M059J (cell line): ENCODE measurements around the gene CTSK. TPM values are rescaled to one million over a fixed set of nuclear protein-coding genes. Genes with fewer than 3 reads are reported as not detected.
"Not testable (repeated sequence)": the region's sequence is repeated elsewhere in the genome, so short reads cannot be mapped to it uniquely, and the experiment has no call there.

Experiments
- DNase-seq: peaks from one replicate; pipeline ENCODE4 v3.0.0-alpha.2; 2012; ENCODE audit warnings: low read depth
- total RNA-seq: library from RNA; depleted of rRNA; stranded (reverse); fragments of >200 nt; shearing (Covaris generic); gene quantifications from 2 replicates; pipeline ENCODE4 v1.2.3, GENCODE V29; 2014

Gene CTSK
- total RNA-seq, 1 experiment from 2014 or later: 2.1 TPM

DNA sequence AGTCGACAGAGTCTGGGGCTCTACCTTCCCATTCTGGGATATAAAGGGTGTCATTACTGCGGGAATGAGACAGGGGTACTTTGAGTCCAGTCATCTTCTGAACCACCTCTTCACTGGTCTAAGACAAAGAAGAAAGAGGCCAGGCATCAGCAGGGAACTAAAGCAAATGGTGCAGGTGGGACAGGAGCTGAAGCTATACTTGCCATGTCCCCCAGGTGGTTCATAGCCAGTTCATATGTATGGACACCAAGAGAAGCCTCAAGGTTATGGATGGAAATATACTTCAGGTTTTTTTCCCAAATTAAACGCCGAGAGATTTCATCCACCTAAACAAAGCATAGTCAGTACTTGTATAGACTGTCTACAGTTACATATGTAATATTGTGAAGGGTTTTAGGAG lies 2.2 kb downstream of the CTSK start:
- DNase-seq: no peak

GRCh38 chr1:150804671-150805070 lies 3.4 kb downstream of the CTSK start:
- DNase-seq: no peak

- no peak for DNase-seq
Observed at GRCh38 chr1:150799089-150799488, 9.0 kb downstream of the CTSK start.

DNA sequence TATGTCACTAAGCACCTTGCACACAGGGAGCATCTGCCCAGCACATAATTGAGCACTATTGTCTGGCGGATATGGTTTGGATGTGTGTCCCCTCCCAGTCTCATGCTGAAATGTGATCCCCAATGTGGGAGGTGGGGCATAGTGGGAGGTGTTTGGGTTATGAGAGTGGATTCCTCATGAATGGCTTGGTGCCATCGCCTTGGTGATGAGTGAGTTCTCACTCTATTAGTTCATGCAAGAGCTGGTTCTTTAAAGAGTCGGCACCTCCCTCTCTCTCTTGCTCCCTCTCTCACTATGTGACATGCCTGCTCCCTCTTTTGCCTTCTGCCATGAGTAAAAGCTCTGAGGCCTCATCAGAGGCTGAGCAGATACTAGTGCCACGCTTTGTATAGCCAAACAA lies 9.5 kb downstream of the CTSK start:
- no peak for DNase-seq

- DNase-seq: no peak
Observed at GRCh38 chr1:150796374-150796773, 11.7 kb downstream of the CTSK start.

DNA sequence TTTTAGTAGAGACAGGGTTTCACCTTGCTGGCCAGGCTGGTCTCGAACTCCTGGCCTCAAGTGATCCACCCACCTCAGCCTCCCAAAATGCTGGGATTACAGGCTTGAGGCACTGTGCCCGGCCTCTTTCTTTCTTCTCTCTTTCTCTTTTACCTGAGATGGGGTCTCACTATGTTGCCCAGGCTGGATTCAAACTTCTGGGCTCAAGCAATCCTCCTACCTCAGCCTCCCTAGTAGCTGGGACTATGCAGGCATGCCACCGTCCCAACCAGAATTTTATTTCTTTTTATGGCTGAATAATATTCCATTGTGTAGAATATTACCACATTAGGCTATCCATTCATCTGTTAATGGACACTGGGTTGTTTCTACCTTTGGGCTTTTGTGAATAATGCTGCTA lies 14.3 kb downstream of the CTSK start:
- DNase-seq: not testable (repeated sequence)

- DNase-seq: no peak
Observed at GRCh38 chr1:150793221-150793620, 14.8 kb downstream of the CTSK start.

GRCh38 chr1:150791585-150791984 lies 16.5 kb downstream of the CTSK start:
- DNase-seq: no peak

- no peak for DNase-seq
Observed at GRCh38 chr1:150789396-150789795, 18.7 kb downstream of the CTSK start.

DNA sequence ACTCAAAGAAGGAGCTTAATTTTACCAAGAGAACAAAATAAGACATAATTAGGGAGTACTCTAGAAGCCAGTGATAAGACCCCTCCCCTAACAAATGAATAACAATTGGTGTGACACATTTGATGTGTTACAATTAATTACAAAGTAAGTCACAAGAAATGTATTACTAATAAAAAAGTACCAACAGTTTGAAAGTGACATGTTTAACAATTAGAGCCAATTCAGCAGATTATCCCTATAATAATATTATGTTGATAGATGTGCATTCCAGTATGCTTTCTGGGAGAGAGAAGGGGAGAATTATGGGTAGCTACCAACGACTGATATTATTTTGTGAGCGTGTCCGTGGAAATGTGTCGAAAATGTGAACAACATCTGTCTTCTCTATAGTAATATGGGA lies 19.1 kb downstream of the CTSK start:
- DNase-seq: no peak

DNA sequence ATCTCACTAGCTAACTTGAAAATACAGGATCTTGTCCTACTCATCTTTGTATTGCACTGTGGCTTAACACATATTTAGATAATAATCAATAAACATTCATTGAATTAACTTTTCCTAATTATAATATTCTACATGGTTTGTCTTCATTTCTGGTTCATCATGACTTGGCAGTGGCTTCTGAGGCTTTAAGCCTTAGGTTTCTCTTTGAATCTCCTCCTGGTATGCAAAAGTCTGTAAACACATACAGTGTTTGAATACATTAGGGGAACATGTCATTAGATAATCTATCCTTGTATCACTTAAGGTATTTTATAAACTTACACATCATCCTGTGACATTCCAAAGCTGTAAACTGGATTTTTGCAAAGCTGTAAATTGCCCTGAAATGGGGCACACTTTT lies 20.6 kb downstream of the CTSK start:
- no peak for DNase-seq

- DNase-seq: no peak
Observed at GRCh38 chr1:150780510-150780909, 27.6 kb downstream of the CTSK start.

DNA sequence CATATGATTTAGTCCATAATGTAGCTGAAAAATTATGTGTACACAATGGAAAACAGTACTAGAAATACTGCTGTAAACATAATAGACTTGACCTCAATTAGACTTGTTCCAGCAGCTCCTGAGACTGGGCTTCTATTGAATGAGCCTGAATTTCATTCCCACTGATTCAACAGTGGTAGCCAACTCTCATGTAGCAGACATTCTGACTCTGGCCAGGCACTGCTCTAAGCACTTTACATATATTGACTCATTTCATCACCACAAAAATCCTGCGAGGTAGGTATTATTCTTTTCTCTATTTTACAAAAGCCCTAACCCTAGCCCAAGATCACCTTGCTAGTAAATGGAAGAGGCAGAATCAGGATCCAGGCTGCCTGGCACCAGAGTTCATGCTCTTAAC lies 29.7 kb downstream of the CTSK start:
- DNase-seq: peak; percentile 12

DNA sequence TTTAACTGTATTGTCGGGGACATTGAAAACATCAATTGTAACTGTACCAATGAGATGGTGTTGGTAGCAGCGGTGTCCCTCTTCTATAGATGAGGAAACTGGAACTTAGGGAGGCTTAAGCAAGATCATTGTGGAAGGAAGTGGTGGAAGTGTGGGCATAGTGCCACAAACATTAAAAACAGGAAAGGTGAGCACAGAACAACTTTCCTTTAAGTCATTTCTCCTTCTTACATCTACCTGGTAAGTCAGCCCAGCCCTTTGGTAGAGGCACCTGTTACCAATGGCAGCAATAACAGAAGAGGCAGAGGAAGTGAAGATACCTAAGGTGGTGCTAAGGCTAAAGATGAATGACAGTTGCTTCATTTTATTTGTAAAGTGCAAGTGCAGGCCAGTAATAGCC lies 30.5 kb downstream of the CTSK start:
- DNase-seq: no peak

DNA sequence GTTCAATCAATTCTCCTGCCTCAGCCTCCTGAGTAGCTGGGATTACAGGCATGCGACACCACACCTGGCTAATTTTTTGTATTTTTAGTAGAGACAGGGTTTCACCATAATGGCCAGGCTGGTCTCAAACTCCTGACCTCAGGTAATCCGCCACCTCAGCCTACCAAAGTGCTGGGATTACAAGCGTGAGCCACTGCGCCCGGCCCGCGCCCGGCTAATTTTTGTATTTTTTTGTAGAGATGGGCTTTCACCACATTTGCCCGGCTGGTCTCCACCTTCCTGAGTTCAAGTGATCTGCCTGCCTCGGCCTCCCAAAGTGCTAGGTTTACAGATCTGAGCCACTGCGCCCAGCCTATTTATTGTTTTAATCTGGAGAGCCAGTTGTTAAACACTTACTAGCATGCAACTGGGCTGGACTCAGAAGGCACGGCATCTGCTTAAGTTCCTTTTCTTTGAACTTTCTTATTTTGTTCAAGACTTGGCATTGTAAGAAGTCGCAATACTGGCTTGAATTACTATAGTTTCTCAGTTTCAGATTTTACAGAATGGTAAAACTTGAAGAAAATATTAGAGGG lies 32.0 kb downstream of the CTSK start:
- not testable (repeated sequence) for DNase-seq

- no peak for DNase-seq
Observed at GRCh38 chr1:150775276-150775675, 32.8 kb downstream of the CTSK start.

- DNase-seq: no peak
Observed at GRCh38 chr1:150772326-150772725, 35.7 kb downstream of the CTSK start.

- not testable (repeated sequence) for DNase-seq
Observed at GRCh38 chr1:150767704-150768103, 40.4 kb downstream of the CTSK start.

DNA sequence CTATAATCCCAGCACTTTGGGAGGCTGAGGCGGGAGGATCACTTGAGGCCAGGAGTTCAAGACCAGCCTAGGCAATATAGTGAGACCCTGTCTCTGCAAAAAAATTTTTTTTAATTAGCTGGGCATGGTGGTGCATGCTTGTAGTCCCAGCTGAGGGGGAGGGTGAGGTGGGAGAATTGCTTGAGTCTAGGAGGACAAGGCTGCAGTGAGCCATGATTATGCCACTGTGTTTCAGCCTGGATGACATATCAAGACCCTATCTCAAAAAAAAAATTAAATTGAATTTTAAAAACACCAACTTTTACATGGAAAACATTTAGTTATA lies 42.1 kb downstream of the CTSK start:
- not testable (repeated sequence) for DNase-seq

GRCh38 chr1:150765296-150765976 lies 42.6 kb downstream of the CTSK start, which contains the start of gene CTSS:
Gene CTSS, minus strand, starts transcription at chr1:150765778. Its CDS starts 1,015 bp downstream, at chr1:150764763.
- peak; percentile 51 for DNase-seq

- peak; percentile 75 for DNase-seq
Observed at GRCh38 chr1:150764617-150765101, 43.4 kb downstream of the CTSK start.

DNA sequence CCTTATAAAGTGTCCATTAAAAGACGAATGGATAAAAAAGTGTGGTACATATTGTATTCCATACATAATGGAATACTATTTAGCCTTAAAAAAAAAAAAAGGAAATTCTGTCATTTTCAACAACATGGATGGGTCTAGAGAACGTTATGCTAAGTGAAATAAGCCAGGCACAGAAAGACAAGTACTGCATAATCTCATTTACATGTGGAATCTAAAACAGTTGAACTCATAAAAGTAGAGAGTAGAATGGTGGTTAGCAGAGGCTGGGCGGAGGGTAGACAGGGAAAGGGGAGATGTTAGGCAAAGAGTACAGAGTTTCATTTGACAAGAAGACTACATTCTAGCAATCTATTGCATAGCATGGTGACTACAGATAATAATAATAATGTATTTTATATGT lies 45.0 kb downstream of the CTSK start:
- no peak for DNase-seq

DNA sequence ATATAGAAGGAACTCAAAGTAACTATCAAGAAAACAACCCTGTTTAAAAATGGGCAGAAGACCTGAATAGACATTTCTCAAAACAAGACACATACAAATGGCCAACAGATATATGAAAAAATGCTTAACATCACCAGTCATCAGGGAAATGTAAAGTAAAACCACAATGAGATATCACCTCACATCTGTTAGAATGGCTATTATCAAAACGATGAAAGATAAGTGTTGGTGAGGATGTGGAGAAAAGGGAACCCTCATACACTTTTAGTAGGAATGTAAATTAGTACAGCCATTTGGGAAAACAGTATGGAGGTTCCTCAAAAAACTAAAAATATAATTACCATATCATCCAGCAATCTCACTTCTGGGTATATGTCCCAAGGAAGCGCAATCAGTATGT lies 45.5 kb downstream of the CTSK start:
- DNase-seq: no peak

- no peak for DNase-seq
Observed at GRCh38 chr1:150761801-150762200, 46.3 kb downstream of the CTSK start.
